NCI-H187 treated with DMSO at 0.1 percent for 48 hours (cell line): Measurements from ENCODE around the gene HHAT.
"Not testable (repeated sequence)": the region's sequence is repeated elsewhere in the genome, so short reads cannot be mapped to it uniquely, and the experiment has no call there.

Source experiments
- DNase-seq: peaks from one replicate; lab custom pipeline; 2025; lab: John Stamatoyannopoulos, UW

Gene HHAT

DNA sequence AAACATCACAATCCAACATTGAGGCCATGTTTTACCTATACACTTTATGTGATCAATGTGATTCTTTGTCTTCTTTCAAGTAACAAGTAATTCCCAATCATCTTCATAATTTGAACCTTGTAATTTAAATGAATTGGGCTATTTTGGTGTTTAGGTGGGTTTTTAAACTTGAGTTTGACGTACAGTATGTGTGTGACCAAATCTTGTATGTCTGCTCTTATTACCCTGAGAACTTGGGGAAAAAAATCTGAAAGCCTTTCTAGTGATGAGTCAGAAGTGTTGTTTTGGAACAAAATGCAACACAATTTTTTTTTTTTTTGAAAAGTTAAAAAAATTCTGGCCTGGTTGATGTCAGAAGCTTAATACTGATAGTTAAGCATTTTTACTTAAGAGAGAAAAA lies 68.5 kb downstream of the HHAT start:
- no peak for DNase-seq

DNA sequence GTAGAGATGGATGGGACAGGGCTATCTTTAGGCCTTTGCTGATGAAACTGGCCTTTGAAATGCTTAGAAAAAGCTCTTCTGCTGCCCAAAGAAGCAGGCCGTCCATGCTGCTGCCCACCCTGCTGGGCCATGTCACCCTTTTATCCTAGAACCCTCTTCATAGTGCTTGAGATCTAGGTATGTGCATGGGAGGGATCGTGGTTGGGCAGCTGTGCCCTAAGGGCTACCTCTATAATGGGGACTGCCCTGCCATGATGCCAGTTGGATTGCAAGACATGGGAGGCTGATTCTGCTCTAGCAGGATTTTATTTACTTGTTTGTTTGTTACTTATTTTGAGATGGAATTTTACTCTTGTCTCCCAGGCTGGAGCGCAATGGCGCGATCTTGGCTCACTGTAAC lies 69.0 kb downstream of the HHAT start:
- DNase-seq, result no peak

DNA sequence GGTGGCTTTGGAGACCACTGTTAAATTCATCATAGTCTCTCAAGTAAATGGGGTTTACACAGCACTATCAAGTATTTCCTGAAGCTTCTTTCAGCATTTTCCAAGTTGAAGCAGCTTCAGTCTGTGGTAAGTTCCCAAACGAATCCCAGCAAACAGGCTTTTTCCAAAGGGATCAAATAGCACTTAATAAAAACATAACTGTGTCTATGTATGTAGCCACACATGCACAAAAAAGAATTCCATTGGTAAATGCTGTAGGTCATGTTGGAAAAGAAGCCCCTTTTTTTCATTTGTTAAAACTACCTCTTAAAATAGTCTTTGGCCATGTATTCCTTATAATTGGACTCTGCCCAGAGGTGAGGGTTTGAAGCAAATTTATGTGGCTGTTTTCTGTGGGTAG lies 69.8 kb downstream of the HHAT start:
- DNase-seq, result no peak

DNA sequence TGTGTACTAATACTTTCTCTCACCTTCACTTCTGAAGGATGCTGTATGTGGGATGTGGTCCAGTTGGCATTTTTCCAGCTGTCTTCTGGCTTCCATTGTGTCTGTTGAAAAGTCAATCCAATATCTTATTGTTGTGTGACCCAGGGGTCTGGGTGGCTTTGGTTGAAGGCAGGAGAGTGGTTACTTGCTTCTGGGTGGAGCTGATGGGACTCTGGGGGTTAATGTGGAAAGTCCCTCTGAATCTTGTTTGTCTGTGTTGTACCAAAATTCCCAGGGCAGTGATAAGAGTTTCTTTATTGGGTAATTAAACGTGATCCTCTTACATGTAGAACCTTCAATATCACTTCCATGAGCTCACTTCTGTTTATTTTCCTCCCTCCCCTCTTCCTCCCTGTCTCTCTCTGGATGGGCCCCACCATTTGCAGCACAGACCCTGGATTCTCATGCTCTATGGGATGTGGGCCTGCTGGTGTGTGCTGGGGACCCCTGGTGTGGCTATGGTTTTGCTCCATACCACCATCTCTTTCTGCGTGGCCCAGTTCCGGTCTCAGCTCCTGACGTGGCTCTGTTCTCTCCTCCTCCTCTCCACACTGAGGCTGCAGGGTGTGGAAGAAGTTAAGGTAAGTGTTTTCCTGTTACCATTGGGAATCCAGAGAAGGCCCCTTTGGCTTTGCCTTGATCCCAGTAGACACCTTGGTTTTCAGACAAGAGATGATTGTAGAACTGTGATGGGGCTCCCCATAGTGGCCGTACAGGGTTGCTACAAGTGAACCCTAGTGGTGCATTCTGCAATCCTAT lies 71.5 kb downstream of the HHAT start:
- no peak for DNase-seq

DNA sequence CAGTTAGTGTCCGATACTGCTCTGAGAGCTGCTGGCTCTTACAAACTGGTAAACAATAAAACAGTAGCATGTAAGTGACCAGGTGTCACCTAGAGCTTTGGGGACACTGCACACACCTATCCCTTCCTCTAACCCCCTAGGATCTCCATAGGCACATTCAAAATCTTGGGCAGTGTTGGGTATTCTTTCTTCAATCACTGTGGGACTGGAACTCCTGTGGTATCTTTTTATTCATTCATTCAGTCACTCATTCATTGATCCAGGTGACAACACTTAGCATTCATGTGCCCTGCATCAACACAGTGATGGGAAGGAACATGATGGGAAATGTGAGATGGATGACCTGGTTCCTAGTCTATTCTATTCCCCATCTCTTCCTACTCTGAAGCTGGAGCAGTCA lies 73.9 kb downstream of the HHAT start:
- no peak for DNase-seq

DNA sequence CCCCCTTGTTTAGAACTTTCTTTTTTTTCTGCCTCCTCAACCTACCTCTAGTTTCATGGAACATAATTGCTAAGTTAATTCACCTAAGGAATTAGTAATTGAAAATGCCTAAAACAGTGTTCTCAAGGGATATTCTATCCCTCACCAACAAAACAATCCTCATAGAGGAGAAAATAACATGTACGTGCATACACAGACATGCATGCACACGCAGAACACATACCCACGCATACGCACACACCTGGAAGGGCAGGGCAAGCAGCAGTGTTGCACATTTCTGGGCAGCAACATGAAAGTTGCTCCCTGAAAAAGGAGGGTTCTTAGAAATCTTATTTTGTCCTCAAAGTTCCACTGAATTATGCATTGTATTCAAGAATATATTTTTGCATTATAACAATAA lies 76.6 kb downstream of the HHAT start:
- no peak for DNase-seq

DNA sequence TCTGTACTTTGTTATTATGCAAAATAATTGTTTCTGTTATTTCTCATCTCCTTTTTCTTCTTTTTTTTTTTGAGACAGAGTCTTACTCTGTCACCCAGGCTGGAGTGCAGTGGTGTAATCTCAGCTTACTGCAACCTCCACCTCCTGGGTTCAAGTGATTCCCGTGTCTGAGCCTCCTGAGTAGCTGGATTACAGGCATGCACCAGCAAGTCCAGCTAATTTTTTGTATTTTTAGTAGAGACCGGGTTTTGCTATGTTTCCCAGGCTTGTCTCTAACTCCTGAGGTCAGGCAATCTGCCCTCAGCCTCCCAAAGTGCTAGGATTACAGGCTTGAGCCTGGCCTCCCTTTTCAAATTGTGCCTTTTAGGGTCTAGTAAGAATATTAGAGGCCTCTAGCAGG lies 77.6 kb downstream of the HHAT start:
- DNase-seq, result not testable (repeated sequence)

DNA sequence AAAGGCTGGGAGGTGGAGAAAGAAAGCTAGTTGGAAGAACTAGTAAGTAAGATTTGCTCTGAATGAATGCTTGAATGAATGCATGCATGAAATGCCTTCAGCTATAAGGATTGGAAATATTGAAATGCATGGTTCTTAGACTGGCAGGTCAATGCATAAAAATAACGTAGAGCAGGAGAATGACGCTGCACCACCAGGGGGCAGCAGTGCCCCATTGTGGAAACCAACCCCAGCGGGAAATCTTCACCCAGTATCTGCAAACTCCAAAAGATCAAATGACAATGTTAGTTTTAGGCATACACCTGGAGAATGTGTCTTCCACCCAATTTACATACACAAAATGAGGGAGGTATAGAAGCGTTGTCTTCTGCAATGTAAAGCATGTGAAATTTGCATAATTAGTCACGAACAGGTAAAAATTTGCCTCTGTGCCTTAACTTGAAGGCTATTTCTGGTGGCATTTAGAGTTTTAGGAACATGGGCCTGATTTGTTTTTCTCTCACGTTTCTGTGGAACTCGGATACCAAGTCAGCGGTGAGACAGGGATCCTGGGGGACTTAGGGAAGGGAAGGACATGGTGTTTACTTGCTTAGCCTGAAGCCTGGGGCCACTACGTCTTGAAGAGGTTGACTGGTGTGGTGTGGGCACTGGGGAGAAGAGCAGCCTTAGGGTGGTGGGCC lies 78.6 kb downstream of the HHAT start:
- peak; percentile 16 for DNase-seq

DNA sequence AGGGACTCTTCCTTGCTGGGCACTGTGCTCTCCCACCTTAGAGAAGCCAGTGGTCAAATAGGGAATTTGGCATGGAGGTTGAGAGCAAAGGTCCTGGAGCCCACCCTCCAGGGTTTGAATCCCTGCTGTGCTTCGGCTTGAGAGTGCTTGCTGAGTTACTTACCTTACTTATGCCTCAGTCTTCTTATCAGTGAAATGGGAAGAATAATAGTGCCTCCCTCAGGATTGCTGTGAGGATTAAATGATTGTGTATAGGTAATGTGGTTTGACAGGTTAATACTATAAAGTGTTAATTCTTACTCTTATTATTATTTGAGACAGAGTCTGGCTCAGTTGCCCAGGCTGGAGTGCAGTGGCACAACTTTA lies 79.2 kb downstream of the HHAT start:
- no peak for DNase-seq

DNA sequence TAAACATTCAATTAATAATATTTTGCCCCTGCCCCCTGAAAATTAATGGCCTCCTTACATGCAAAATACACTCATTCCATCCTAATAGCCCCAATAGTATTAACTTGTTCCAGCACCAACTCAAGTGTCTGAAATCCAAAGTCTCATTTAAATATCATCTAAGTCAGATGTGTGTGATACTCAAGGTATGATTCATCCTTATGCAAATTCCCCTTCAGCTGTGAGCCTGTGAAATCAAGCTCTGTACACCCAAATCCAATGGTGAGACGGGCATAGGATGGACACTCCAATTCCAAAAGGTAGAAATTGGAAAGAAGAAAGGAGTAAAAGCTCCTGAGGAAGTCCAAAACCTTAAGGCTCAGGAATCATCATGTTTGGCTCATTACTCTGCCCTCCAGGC lies 83.5 kb downstream of the HHAT start:
- no peak for DNase-seq

DNA sequence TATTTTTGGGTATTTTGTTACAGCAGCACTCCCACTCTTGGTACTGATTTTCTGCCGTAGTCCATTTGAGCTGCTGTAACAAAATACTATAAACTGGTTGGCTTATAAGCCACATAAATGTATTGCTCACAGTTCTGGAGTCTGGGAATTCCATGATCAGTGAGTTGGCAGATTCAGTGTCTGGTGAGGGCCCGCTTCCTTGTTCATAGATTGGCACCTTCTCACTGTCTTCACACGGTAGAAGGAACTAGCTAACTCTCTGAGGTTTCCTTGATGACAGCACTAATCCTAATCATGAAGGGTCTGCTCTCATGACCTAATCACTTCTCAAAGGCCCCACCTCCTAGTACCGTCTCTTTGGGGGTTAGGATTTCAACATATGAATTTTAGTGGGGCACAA lies 85.2 kb downstream of the HHAT start:
- no peak for DNase-seq

DNA sequence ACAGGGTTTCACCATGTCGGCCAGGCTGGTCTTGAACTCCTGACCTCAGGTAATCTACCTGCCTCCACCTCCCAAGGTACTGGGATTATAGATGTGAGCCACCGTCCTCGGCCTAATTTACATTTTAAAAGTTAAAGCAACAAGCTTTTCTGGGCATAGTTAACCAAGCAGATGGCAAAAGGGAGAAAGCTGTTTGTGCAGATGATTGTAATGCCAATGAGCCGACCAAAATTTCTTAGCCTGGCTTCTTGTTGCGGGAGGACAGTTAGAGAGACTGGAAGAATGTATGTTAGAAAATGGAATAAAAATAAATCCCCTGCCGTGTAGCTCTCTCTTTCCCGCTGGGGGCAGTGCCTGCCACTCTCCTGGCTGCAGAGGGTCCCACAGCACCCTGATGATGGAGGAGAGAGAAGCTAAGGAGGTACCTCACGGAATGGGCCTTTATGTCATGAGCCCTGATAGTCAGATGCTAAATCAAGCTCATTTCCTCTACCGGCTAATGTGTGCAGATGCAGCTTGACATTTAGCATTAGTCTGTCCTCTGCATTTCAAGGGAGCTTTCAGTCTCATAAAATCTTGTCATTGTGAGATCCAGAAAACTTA lies 87.2 kb downstream of the HHAT start:
- no peak for DNase-seq

DNA sequence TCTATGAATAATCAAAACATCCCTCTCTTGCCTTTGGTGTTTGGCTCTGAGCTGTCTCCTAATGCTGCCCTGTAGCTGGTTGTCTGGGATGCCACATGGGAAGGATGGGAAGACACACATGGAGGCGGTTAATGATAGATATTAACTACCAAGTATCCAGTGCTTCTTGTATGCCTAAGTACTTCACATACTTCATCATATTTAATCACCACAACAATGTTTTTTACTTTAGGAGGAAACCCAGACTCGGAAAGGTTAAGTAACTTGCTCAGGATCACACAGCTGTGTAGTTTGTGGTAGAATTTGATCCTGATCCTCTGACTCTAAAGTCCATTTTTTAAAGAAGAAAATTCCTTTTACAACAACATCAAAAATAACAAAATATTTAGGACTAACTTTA lies 88.0 kb downstream of the HHAT start:
- DNase-seq, result no peak

DNA sequence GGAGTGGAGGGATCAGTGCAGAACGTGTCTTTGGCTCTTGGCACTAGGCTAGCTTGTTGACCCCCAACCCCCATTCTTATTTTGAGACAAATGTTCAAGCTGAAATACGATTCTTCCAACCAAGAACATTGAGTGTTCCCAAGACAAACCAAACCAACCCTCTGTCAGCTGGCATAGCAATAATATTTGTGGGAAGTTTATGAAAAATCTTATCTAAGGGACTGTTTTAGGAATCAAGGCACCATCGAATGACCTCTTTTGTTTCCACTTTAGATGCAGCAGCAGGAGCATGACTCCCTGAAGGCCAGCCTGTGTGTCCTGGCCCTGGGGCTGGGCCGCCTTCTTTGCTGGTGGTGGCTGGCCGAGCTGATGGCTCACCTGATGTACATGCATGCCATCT lies 89.2 kb downstream of the HHAT start:
- DNase-seq, result no peak

DNA sequence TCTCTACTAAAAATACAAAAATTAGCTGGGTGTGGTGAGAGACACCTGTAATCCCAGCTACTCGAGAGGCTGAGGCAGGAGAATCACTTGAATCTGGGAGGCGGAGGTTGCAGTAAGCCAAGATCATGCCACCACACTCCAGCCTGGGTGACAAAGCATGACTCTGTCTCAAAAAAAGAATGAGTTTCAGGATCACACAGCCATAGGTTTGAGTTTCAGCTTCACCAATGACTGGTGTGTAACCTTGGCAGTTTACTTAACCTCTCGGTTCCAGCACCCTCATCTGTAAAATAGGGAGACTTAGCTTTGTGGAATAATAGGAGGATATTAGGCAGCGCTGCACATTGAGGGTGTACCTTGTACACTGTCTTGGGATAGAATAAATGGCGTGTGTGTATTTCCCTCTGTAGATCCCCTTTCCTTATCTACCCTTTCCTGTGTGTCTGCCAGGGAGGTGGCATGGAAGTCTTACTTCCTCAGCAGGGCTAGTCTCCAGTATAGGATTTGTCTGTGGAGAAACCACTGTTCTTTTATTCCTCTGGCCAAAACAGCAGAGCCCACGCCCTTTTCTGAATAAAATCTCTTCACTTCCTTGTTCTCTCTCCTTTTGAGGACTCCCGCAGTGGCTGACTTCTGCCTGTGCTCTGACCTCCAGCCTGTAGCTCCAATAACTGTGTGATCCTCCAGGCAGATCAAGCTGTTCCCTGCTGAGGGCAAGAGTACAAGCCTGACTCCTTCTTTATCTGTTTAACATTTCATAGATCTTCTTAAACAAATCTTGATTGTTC lies 90.4 kb downstream of the HHAT start:
- DNase-seq, result no peak

DNA sequence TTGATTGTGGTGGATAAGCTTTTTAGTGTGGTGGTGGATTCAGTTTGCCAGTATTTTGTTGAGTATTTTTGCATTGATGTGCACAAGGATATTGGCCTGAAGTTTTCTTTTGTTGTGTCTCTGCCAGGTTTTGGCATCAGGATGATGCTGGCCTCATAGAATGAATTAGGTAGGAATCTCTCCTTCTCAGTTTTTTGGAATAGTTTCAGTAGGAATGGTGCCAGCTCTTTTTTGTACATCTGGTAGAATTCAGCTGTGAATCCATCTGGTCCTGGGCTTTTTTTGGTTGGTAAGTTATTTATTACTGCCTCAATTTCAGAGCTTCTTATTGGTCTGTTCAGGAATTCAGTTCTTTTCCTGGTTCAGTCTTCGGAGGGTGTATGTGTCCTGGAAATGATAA lies 98.0 kb downstream of the HHAT start:
- not testable (repeated sequence) for DNase-seq

DNA sequence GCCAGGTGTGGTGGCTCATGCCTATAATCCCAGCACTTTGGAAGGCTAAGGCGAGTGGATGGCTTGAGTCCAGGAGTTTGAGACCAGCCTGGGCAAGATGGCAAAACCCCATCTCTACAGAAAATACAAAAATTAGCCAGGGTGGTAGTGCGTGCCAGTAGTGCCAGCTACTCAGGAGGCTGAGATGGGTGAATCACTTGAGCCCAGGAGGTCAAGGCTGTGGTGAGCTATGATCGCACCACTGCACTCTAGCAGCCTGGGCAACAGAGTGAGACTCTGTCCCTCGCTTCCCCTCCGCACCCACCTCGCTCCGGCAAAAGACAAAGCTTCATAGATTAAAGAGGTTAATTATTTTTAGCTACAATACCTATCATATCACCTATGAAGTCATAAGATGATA lies 100.0 kb downstream of the HHAT start:
- no peak for DNase-seq

DNA sequence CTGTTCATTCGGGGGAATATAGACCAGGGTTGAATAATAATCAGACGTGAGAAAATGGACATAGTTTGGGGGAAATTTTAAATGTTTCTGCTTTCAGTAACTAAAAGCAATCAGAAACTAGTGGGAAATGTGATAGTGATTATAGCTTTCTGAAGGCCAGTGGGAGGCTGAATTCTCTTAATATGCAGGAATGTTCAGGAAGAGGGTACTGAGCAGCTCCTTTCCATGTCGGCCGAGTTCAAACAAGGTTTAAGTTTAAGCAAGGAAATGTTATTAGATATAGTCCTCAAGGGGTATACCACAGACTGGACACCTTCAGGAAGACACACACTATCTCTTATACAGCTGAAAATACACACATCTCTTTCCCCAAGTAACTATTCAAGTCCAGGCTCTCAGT lies 105.5 kb downstream of the HHAT start:
- DNase-seq, result no peak

DNA sequence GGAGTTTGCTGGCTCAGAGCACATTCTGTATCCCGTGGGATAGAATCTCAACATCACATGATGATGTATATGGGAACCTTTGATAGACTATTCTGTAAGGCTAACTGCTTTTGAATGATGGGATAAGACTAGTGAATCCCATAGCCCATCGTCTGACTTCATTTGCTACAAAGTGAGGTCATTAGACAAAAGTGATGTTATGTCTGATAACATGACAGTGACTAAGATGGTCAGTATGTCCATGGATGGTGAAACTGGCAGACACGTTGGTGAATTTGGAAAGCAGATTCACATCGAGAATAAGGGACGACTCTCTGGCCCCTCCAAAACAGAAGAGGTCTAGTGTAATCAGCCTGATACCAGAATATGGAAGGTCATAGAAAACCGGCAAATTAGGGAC lies 108.4 kb downstream of the HHAT start:
- no peak for DNase-seq

DNA sequence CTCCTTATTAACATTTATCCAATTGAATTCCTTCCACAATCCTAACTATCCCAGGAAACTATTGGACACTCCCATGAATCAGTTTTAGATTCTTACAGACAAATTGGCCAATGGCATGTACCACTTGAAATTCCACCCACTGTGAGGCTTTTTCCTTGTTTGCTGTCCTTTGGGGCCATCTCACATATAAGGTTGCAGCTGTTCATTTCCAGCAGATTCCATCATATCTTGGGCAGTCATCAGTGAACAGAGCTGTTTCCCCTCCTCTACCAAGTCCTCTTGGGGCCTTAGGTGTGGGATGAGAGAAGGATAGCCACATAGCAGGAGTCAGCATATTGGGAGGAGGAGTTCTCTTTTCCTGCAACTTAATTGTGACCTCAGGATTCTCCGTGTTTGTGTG lies 109.1 kb downstream of the HHAT start:
- no peak for DNase-seq

DNA sequence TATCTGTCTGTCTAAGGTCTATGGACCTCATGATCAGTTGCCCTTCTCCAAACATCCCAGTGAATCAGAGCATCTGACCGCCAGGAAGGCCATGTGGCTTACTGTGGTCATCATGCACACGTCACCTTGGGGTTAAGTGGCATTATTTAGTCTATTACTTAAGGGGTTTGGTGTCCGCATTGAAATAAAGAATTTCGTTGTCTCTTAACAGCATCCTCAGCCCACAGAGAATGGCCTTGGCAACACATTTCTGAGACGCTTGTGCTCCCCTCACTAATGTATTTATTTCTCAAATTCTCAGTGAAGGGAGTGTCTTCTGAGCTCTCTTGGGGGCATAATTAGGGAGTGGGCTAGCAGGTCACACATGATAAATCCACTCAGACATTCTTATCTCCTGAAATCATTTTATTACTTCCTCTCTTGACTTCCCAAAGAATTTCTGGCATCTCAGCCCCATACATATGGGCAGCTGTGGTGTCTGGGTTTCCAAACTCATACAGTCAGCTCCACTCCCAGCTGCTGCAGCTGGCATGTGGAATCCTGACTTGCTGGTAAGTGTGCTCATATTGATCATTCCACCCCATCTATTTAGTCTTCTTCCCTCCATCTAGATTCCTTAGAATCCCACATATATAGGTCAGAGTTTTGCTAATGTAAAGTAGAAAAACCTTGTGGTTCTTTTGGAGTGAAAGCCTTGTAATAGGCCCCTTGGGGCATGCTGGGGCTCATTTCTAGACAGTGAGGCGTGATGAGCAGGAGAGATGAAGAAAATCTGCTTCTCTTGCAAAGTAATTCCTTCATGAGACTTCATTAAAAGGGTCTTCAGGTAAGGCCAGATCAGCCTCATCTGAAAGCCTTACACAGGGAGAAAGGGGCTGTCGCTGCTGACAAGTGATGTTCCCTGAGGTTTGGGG lies 110.5 kb downstream of the HHAT start:
- DNase-seq, result no peak

DNA sequence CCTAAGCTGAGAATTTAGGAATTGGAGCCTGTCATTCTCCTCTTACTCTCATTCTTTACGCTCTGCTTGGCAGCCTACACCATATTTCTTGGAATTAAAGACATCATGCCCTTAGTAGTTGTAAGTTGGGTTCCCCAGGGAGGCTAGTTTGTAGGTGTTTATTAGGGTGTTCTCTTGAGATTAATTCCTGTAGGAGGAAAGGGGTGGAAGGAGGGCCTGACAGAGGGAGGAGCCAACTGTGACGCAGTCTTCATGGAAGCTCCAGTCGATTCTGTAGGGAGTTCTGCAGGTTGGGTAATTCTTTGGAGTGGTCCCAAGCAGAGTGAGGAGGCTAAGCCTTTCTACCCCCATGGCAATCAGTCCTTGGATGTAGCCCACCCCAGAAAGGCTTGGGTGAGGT lies 111.4 kb downstream of the HHAT start:
- DNase-seq, result no peak
